HG03280 (cell line): ENCODE measurements around the gene ALDH9A1.
A peak's percentile ranks its signal among the peaks of the same experiment; 100 is the strongest.
"Not testable (repeated sequence)": the region's sequence is repeated elsewhere in the genome, so short reads cannot be mapped to it uniquely, and the experiment has no call there.

Experiments
- ATAC-seq: cut with Tn5 transposase; IDR thresholded peaks from one replicate; pipeline ENCODE4 v1.9.1; 2021; ENCODE audit warnings: mild to moderate bottlenecking, moderate library complexity; ENCODE audit not compliant: unreplicated experiment

The ALDH9A1 gene

GRCh38 chr1:165697881-165698760 is at the start of gene ALDH9A1:
TSS of gene ALDH9A1 (minus strand) at chr1:165698562. CDS start at chr1:165698558, 4 bp downstream.
- ATAC-seq = peak; percentile 92

GRCh38 chr1:165747632-165748447 is 49.5 kb upstream of the ALDH9A1 start:
- ATAC-seq = no peak

- not testable (repeated sequence) for ATAC-seq
These were observed 46.6 kb upstream of the ALDH9A1 start for GRCh38 chr1:165744913-165745312.

- ATAC-seq = no peak
These were observed 43.8 kb upstream of the ALDH9A1 start for GRCh38 chr1:165742194-165742593.

GRCh38 chr1:165738794-165739193 is 40.4 kb upstream of the ALDH9A1 start:
- peak; percentile 94 for ATAC-seq

- ATAC-seq = no peak
These were observed 38.8 kb upstream of the ALDH9A1 start for GRCh38 chr1:165737196-165737595.

GRCh38 chr1:165734906-165735305 is 36.5 kb upstream of the ALDH9A1 start:
- no peak for ATAC-seq

- no peak for ATAC-seq
These were observed 28.5 kb upstream of the ALDH9A1 start for GRCh38 chr1:165726841-165727240.

GRCh38 chr1:165726169-165726568 is 27.8 kb upstream of the ALDH9A1 start:
- ATAC-seq = no peak

GRCh38 chr1:165717918-165718515 is 19.7 kb upstream of the ALDH9A1 start:
- ATAC-seq = peak; percentile 79

GRCh38 chr1:165716265-165717051 is 18.1 kb upstream of the ALDH9A1 start:
- not testable (repeated sequence) for ATAC-seq

GRCh38 chr1:165712764-165713163 is 14.4 kb upstream of the ALDH9A1 start:
- ATAC-seq = no peak

GRCh38 chr1:165707984-165708706 is 9.8 kb upstream of the ALDH9A1 start:
- ATAC-seq = no peak

GRCh38 chr1:165703648-165704047 is 5.3 kb upstream of the ALDH9A1 start:
- ATAC-seq = no peak

- ATAC-seq = not testable (repeated sequence)
These were observed 3.6 kb upstream of the ALDH9A1 start for GRCh38 chr1:165701922-165702321.

- ATAC-seq = no peak
These were observed 1.2 kb upstream of the ALDH9A1 start for GRCh38 chr1:165699577-165699976.

GRCh38 chr1:165698761-165699052 is 345 bp upstream of the ALDH9A1 start:
- no peak for ATAC-seq

GRCh38 chr1:165697491-165697880 is 876 bp downstream of the ALDH9A1 start:
- ATAC-seq = no peak

GRCh38 chr1:165696625-165697100 is 1.7 kb downstream of the ALDH9A1 start:
- ATAC-seq = no peak

GRCh38 chr1:165695031-165695430 is 3.3 kb downstream of the ALDH9A1 start:
- no peak for ATAC-seq
